Measurements from ENCODE around the gene ZNF44.

The ZNF44 gene

DNA sequence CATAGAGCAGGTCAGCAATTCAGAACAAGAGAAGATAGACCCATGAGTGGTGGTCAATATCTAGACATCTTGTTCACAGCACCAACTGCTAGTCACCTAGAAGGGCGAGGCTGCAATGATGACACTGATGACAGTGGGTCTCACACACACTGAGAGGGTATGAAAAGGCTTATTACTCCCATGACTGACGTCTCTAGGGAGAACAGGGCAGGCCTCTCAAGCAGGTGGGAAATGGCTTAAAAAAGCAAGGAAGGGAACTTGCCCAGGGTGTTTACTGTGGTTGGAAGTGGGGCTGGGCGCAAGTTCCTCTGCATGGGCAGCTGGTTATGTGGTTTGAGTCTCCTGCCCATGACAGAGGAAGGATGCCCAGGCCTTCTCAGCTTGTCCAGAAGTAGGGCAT, 33.8 kb downstream of the ZNF44 start:
- DNase-seq = no peak

DNA sequence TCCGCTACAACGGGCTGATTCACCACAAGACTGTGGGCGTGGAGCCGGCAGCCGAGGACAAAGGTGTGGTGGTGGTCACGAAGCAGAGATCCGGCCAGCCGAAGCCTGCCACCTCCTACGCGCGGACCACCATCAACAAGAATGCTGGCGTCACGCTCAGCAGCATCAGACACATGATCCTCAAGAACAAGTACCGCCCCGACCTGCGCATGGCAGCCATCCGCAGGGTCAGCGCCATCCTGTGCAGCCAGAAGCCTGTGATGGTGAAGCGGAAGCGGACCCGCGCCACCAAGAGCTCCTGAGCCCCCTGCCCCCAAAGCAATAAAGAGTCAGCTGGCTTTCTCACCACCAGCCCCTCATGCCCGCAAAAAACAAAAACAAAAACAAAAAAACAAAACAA, 34.4 kb downstream of the ZNF44 start:
- no peak for DNase-seq

DNA sequence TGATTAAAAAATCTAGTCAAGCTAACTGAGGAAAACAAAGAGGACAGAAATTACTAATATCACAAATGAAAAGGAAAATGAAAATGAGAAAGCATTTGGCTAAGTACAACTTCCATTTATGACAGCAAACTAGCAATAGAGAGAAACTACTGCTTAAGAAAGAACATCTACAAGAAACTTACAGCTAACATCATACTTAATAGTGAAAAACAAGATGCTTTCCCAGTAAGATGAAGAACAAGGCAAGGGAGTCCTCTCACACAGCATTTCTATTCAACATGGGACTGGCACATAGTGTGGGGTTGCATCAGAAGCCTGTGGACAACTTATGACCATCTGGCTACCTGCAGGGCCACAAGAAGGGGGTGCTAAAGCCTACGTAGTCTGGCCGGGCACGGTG, 39.3 kb downstream of the ZNF44 start:
- DNase-seq = no peak

DNA sequence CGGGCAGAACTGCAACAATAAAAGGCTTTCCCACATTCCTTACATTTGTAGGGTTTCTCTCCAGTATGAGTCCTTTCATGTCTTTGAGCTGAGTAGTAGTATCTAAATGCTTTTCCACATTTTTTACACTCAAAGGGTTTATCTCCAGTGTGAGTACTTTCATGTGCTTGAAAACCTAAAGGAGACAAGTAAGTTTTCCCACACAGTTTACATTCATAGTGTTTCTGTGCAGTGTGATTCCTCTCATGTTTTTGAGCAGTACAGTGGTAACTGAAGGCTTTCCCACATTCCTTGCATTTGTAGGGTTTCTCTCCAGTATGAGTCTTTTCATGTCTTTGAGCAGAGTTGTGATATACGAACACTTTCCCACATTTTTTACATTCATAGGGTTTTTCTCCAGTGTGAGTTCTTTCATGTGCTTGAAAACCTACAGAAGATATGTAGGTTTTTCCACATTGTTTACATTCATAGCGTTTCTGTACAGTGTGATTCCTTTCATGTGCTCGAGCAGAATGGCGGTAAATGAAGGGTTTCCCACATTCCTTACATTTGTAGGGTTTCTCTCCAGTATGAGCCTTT, 47.0 kb downstream of the ZNF44 start:
- DNase-seq = no peak

DNA sequence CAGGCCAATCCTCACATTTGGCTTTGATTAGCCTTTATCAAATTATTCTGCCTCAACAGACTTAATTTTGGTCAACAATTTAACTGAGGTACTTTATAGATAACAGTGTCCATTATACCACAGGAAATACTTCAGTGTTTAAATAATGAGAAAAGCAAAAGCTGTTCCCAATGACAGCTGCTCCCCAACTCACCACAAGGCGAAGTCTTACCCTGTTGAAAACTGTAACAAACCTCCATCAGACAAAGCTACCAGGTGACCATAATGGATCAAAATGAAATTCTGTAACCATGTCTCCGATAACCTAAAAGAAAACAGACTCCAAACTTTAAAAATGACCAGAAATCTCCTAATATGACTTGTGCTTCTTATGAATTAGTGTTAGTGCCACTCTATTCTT, 50.3 kb downstream of the ZNF44 start:
- no peak for DNase-seq

DNA sequence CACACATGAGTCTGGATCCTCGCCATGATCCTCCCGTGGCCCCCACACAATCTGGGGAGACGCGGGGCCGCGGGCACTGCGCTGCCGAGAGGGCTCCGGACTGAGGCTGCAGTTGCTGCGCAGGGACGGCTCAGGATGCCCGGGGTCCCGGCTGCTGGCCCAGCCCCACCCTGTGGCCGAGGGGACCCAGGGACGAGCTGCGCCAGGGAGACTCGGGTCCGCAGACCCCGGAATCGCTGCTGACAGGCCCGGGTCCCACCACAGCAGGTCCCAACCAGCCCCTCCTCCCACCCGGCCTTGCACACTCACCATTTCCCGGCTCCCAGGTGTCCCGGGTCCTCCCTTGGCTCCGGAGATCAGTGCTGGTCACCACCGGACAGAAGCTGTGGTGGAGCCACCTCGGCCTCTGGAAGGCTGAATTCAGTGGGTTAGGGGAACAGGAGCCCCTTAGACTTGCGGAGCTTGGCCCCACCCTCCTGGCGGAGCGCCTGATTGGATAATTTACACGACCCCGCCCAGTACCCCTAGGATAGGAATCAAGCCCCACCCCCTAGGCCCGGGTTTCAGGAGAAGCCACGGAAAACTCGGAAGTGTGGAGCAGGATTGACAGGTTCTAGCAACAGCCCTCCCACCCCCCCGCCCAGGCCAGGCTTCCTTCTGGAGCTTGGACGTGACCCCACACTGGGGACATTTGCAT, 57.4 kb downstream of the ZNF44 start:
- no peak for DNase-seq

DNA sequence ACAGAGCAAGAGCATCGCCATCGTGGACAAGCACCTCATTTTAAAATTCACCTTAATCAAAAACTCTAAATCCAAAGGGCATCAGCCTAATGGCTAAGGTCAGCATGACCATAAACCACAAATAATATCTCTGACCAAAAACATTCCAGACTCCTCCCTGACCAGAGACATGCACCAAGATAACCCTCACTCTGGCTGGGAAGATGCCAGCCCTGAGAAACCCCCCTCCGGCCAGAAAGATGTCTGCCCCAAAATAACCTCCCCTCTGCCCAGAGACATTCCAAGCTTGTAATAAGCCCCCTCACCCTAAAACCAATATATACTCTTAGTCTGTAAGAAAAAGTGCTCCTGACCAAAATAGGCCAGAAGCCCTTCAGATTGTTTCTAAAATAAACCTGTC, 61.7 kb downstream of the ZNF44 start:
- DNase-seq = no peak

DNA sequence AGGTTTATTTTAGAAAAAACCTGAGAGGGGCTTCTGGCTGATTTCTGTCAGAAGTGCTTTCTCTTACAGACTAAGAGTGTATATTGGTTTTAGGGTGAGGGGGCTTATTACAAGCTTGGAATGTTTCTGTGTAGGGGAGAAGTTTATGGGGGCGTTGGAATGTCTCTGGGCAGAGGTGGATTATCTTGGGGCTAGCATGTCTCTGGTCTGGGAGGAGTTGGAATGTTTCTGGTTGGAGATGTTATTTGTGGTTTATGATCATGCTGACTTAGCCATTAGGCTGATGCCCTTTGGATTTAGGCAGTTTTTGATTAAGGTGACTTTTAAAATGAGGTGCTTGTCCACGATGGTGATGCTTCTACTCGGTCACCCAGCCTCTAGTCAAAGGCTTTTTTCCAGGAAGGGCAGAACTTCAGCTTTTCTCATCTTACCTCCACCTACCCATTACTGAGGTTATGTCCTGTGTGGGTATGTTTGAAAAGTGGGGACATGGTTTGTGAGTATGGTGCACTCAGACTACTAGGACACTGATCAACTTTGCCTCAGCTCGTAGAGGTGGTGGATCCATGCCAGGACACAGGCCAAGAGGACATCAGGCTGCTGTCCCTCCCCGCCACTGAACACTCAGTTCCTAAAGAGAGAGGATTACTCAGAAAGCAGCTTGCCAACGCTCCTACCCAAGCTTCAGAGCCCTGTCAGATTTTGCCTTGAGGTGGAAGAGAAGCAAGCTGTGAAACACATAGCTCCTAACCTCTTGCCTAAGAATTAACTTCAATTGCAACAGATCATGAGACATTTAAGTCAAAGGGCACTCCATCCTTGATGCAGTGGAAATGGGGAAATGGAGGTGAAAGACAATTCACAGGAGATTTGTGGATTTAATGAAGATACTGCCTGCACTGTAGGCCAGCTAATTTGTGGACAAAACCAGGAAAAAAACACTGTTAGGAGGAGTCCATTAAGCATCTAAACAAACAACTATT, 63.6 kb downstream of the ZNF44 start:
- DNase-seq = no peak

DNA sequence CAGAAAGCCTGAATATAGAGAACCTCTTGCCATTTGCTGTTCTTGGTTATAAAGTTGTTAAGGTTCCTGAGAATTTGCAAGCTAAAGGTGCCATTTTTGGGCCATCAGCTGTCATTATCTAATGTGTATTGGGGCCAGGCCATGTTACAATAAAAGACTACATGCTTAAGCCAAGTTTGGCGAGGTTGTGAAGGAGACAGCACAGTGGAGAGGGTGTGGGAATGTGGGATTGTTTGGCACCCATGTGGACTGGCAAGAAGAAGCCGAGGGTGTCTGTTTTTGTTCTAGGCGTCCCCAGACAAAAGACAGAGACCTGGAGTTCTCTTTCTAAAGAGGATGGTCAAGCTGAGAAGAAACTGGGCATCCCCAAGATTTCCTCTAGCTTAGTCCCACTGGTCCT, 64.7 kb downstream of the ZNF44 start:
- no peak for DNase-seq

DNA sequence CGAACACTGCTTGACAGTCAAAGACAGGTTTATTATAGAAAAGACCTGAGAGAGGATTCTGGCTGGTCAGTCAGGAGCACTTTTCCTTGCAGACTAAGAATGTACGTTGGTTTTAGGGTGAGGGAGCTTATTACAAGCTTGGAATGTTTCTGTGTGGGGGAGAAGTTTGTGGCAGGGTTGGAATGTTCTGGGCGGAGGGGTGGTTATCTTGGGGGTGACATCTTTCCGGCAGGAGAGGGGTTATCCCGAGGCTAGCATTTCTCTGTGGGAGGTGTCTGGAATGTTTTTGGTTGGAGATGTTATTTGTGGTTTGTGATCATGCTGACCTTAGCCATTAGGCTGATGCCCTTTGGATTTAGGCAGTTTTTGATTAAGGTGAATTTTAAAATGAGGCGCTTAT, 70.0 kb downstream of the ZNF44 start:
- DNase-seq = no peak

DNA sequence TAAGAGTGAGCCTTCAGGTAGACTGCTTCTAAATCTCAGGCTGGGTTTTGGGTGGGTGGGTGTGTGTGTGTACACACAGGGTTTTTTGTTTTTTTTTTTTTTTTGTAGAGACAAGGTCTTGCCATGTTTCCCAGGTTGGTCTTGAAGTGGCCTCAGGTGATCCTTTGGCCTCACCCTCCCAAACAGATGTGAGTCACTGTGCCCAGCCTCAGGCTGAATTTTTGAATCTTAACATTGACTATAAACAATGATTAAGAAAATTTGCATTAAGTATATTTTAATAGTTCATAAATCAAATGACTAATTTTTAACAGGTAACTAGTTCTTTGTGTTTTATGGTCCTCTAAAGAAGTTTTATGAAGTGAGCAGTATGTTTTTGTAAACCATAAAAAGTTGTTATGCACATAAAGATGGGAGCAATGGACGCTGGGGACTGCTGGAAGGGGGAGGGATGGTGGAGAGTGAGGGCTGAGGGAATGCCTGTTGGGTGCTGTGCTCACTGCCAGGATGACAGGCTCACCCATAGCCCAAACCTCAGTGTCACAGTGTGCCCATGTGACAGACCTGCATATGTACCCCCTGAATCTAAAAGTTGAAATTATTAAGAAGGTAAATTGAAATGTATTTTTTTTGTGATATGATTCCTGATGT, 71.6 kb downstream of the ZNF44 start:
- DNase-seq = no peak

Data from activated CD4-positive, alpha-beta T cell treated with anti-CD3 and anti-CD28 coated beads, Interleukin-2, amount 50 U/mL, for 16 hours (primary cell).